SU-DHL-6 (cell line): ENCODE measurements around the gene ATP11A.

Experiments
- H2AFZ ChIP-seq: fragments of 200-600 bp; sonication (generic); 2 replicates; pipeline ENCODE4 v1.6.1; 2014; ENCODE audit warnings: low read depth, mild to moderate bottlenecking, moderate library complexity, mixed read lengths, antibody characterized with exemption, low read length; ENCODE audit not compliant: severe bottlenecking
- H3F3A ChIP-seq: fragments of 200-600 bp; shearing (Covaris generic); 2 replicates; pipeline ENCODE4 v1.6.0; 2016; ENCODE audit warnings: antibody characterized with exemption, mild to moderate bottlenecking; ENCODE audit not compliant: insufficient read depth
- H3K27ac ChIP-seq: fragments of 200-600 bp; sonication (generic); 2 replicates; pipeline ENCODE4 v1.5.1; 2016; ENCODE audit warnings: low read depth, mild to moderate bottlenecking, low read length, moderate library complexity, mixed read lengths
- H3K27me3 ChIP-seq: fragments of 200-600 bp; sonication (generic), shearing (Covaris generic); 2 replicates; pipeline ENCODE4 v1.6.0; 2014; ENCODE audit warnings: mild to moderate bottlenecking, low read length
- H3K36me3 ChIP-seq: fragments of 200-600 bp; sonication (generic); 2 replicates; pipeline ENCODE4 v1.6.1; 2014; ENCODE audit warnings: mild to moderate bottlenecking, low read length, mixed read lengths
- H3K4me2 ChIP-seq: fragments of 300-600, 200-600 bp; shearing (Covaris generic), sonication (generic); 2 replicates; pipeline ENCODE4 v1.6.0; 2014; ENCODE audit warnings: low read length, low read depth, mild to moderate bottlenecking; ENCODE audit not compliant: poor library complexity, severe bottlenecking
- H3K4me3 ChIP-seq: fragments of 200-600 bp; sonication (generic); 2 replicates; pipeline ENCODE4 v1.5.1; 2014; ENCODE audit warnings: antibody characterized with exemption, low read length, mild to moderate bottlenecking, mixed read lengths; ENCODE audit not compliant: insufficient read depth, poor library complexity, severe bottlenecking
- H3K79me2 ChIP-seq: fragments of 200-600 bp; sonication (generic); 2 replicates; pipeline ENCODE4 v1.6.1; 2014; ENCODE audit warnings: mild to moderate bottlenecking, low read length, moderate library complexity; ENCODE audit not compliant: insufficient read depth
- H3K9ac ChIP-seq: fragments of 200-600 bp; sonication (generic); 2 replicates; pipeline ENCODE4 v1.7.0; 2014; ENCODE audit warnings: mild to moderate bottlenecking, low read length
- H3K9me2 ChIP-seq: fragments of 200-600 bp; sonication (generic); replicated peaks from 2 replicates; pipeline ENCODE4 v1.6.1; 2014; ENCODE audit warnings: low read length; ENCODE audit not compliant: insufficient read depth
- H3K9me3 ChIP-seq: fragments of 200-600 bp; sonication (generic); 2 replicates; pipeline ENCODE4 v1.6.1; 2014; ENCODE audit warnings: low read length, mixed read lengths; ENCODE audit not compliant: insufficient read depth
- H4K20me1 ChIP-seq: fragments of 200-600 bp; sonication (generic); 2 replicates; pipeline ENCODE4 v1.6.1; 2014; ENCODE audit warnings: low read depth, mild to moderate bottlenecking, antibody characterized with exemption, low read length, moderate library complexity, mixed read lengths
- EZH2phosphoT487 ChIP-seq: fragments of 200-600 bp; sonication (generic), shearing (Covaris generic); conservative IDR thresholded peaks from 2 replicates; pipeline ENCODE4 v1.6.1; 2018; ENCODE audit warnings: mild to moderate bottlenecking, antibody characterized with exemption, low read length, moderate library complexity, mixed read lengths
- TF ChIP-seq, protein P1 (sequence below): fragments of 200-600 bp; sonication (generic); IDR thresholded peaks from one replicate; pipeline ENCODE4 v1.5.1; 2017; ENCODE audit warnings: antibody characterized with exemption, mild to moderate bottlenecking, low read length, moderate library complexity; ENCODE audit not compliant: insufficient read depth, poor library complexity, severe bottlenecking

Gene ATP11A

DNA sequence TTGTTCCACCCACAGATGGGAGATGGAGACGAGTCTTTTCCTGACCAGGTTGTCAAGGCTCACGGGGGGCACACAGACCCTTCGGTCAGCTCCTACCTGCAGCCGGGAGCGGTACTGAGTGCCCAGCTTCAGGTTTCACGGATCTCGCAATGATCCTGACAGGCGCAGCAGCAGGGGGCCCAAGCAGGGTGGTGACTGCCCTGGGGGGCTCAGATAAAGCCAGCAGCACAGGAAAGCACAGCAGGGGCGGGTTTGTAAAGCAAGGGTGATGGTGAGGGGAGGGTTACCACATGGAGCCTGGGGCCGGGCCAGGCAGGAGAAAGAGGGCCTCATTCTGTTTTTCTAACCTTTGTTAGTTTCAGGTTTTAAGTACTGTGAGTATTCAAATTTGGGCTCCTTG lies 41.7 kb upstream of the ATP11A start:
- no peak overlapping the region for H3K9ac ChIP-seq
- no peak overlapping the region for H3K4me2 ChIP-seq
- H3K36me3 ChIP-seq: no peaks in the 10 kb centered on the region
- no peaks in the 10 kb centered on the region for H3F3A ChIP-seq
- no peak for TF ChIP-seq EZH2phosphoT487
- TF ChIP-seq, protein P1, sequence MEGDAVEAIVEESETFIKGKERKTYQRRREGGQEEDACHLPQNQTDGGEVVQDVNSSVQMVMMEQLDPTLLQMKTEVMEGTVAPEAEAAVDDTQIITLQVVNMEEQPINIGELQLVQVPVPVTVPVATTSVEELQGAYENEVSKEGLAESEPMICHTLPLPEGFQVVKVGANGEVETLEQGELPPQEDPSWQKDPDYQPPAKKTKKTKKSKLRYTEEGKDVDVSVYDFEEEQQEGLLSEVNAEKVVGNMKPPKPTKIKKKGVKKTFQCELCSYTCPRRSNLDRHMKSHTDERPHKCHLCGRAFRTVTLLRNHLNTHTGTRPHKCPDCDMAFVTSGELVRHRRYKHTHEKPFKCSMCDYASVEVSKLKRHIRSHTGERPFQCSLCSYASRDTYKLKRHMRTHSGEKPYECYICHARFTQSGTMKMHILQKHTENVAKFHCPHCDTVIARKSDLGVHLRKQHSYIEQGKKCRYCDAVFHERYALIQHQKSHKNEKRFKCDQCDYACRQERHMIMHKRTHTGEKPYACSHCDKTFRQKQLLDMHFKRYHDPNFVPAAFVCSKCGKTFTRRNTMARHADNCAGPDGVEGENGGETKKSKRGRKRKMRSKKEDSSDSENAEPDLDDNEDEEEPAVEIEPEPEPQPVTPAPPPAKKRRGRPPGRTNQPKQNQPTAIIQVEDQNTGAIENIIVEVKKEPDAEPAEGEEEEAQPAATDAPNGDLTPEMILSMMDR: no peak
- no peaks in the 10 kb centered on the region for H3K27me3 ChIP-seq
- H3K79me2 ChIP-seq: no peaks in the 10 kb centered on the region
- H3K27ac ChIP-seq: no peak overlapping the region
- no peak overlapping the region for H2AFZ ChIP-seq
- H3K9me3 ChIP-seq: no peaks in the 10 kb centered on the region
- no peak overlapping the region for H3K4me3 ChIP-seq
- no peaks in the 10 kb centered on the region for H3K9me2 ChIP-seq
- no peaks in the 10 kb centered on the region for H4K20me1 ChIP-seq

DNA sequence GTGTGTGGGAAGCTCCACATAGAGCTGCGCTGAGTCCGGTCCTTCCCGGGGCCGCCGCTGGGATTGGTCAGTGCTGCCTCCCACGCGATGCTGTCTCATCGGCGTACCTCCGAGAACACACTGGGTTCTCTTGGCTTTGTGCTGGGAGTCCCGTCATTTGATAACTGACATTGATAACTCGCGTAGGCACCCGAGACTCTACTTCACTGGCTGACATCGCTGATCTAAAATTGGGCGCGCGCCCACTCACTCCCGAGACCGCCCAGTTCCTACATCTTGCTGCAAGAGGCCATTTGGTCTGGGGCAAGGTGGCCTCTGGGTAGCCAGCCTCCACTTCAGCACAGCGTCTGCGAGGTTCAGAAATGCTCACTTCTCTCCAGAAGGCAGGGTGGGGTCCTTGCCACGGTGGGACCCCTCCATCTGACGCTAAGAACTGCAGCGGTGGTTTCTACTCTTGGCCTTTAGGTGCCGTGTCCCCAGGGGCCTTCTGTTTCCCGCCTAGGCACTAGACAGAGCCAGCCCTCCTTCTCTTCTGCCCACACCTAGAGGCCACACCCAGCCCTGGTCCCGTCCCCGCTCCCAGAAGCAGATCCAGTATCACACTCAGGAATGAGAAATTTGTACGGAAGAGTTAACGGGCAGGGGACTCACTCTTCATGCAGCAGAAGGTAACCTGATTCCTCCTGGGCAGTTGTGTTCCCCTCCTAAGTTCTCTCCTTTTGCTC lies 40.7 kb upstream of the ATP11A start:
- no peaks in the 10 kb centered on the region for H3K9me3 ChIP-seq
- no peak overlapping the region for H3K4me2 ChIP-seq
- no peaks in the 10 kb centered on the region for H3K9me2 ChIP-seq
- no peak overlapping the region for H3K27ac ChIP-seq
- TF ChIP-seq, protein P1: no peak
- TF ChIP-seq EZH2phosphoT487: no peak
- H3K9ac ChIP-seq: no peak overlapping the region
- H3K79me2 ChIP-seq: no peaks in the 10 kb centered on the region
- no peaks in the 10 kb centered on the region for H3F3A ChIP-seq
- no peaks in the 10 kb centered on the region for H3K36me3 ChIP-seq
- H2AFZ ChIP-seq: no peak overlapping the region
- no peaks in the 10 kb centered on the region for H4K20me1 ChIP-seq
- no peak overlapping the region for H3K4me3 ChIP-seq
- H3K27me3 ChIP-seq: no peaks in the 10 kb centered on the region

- Histone ChIP-seq H3K4me2 (no peak overlapping the region), H3K27me3 (no peaks in the 10 kb centered on the region), H3K9me3 (no peaks in the 10 kb centered on the region), H3K4me3 (no peak overlapping the region), H3K9ac (no peak overlapping the region), H4K20me1 (no peaks in the 10 kb centered on the region), H2AFZ (no peak overlapping the region), H3K36me3 (no peaks in the 10 kb centered on the region), H3K9me2 (no peaks in the 10 kb centered on the region), H3F3A (no peaks in the 10 kb centered on the region), H3K27ac (no peak overlapping the region), H3K79me2 (no peaks in the 10 kb centered on the region)
- TF ChIP-seq EZH2phosphoT487: no peak
- TF ChIP-seq, protein P1: no peak
Observed at GRCh38 chr13:112651311-112651710, 38.5 kb upstream of the ATP11A start.
